ENCODE data around the gene TBC1D3B.

Gene TBC1D3B

DNA sequence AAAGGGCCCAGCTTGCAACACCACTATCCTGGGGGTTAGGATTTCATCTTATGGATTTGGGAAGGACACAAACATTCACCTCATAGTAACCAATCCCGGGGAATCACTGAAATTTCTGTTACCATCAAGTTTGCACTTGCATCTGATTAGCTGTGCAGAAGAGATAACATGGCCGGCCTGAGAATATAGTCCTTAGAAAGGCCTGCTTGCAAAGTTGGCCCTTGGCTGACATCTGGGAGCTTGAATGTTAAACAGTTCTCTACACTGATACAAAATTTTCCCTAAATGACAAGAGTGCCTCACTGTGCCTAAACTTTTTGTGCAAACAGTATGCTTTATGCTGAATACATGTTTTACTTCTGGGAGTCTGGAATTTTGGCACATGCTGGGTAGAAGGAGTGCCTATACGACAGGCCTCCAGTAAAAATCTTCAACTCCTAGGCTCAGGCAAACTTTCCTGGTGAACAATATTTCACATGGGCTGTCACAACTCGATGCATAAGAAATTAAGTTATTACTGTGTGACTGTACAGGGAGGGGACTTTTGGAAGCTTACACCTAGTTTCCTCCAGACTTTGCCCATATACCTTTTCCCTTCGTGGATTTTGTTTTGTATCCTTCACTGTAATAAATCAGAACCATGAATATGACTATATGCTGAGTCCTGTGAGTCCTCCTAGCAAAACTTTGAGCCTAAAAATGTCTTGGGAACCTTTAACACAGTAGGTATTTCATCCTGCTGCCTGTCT is 31.3 kb downstream of the TBC1D3B start:
- Histone ChIP-seq H3K9me2 (replicated peaks; ENCODE audit: control insufficient read depth, low read length) (no peaks in the 10 kb centered on the region), H3K4me3 (ENCODE audit: low read length) (no peak overlapping the region), H3K9me3 (ENCODE audit: control insufficient read depth, insufficient read depth, low read length) (no peaks in the 10 kb centered on the region), H3K27ac (ENCODE audit: low read depth, low read length) (no peak overlapping the region), H4K20me1 (ENCODE audit: control insufficient read depth, insufficient read depth, low read depth, low read length) (no peaks in the 10 kb centered on the region), H3K27me3 (ENCODE audit: control insufficient read depth, low read length) (peaks cover 48% of the 10 kb centered on the region), H3K4me1 (ENCODE audit: control insufficient read depth, low read length) (no peaks in the 10 kb centered on the region), H3K4me2 (ENCODE audit: low read length) (no peak overlapping the region), H3K36me3 (ENCODE audit: control insufficient read depth, low read length) (no peaks in the 10 kb centered on the region), H3K79me2 (ENCODE audit: control insufficient read depth, low read length) (no peaks in the 10 kb centered on the region), H3F3A (ENCODE audit: control insufficient read depth, insufficient read depth) (no peaks in the 10 kb centered on the region)
- TF ChIP-seq, protein P1, sequence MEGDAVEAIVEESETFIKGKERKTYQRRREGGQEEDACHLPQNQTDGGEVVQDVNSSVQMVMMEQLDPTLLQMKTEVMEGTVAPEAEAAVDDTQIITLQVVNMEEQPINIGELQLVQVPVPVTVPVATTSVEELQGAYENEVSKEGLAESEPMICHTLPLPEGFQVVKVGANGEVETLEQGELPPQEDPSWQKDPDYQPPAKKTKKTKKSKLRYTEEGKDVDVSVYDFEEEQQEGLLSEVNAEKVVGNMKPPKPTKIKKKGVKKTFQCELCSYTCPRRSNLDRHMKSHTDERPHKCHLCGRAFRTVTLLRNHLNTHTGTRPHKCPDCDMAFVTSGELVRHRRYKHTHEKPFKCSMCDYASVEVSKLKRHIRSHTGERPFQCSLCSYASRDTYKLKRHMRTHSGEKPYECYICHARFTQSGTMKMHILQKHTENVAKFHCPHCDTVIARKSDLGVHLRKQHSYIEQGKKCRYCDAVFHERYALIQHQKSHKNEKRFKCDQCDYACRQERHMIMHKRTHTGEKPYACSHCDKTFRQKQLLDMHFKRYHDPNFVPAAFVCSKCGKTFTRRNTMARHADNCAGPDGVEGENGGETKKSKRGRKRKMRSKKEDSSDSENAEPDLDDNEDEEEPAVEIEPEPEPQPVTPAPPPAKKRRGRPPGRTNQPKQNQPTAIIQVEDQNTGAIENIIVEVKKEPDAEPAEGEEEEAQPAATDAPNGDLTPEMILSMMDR (IDR thresholded peaks at IDR 0.05; ENCODE audit: low read depth, low read length, poor library complexity, severe bottlenecking), result no peak
- no peak for TF ChIP-seq EZH2phosphoT487 (IDR thresholded peaks at IDR 0.05; ENCODE audit: borderline replicate concordance, low read length)

DNA sequence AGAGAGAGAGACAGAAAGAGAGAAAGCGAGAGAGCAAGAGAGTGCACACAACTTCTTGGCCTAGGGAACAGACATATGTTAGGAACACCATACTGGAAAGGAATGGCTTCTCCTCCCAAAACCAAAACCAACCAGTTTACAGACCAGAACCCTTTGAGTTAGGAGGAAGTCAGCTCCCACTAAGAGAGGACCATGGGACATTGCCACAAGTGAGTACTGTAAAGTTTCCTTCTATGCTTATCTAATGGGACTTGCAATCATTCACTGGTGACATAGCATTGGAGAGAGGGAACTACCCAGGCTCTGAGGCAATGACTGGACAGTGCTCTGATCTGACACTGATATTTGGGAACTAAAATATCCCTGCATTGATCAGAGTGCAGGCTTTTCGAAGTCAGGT is 32.4 kb downstream of the TBC1D3B start:
- no peaks in the 10 kb centered on the region for H3K79me2 ChIP-seq (ENCODE audit: control insufficient read depth, low read length)
- no peaks in the 10 kb centered on the region for H4K20me1 ChIP-seq (ENCODE audit: control insufficient read depth, insufficient read depth, low read depth, low read length)
- no peak for TF ChIP-seq EZH2phosphoT487 (IDR thresholded peaks at IDR 0.05; ENCODE audit: borderline replicate concordance, low read length)
- TF ChIP-seq, protein P1 (IDR thresholded peaks at IDR 0.05; ENCODE audit: low read depth, low read length, poor library complexity, severe bottlenecking), result no peak

GRCh38 chr17:36142806-36143205 is 33.6 kb downstream of the TBC1D3B start:
- Histone ChIP-seq H3K4me3 (ENCODE audit: low read length) (no peak overlapping the region), H3K4me2 (ENCODE audit: low read length) (no peak overlapping the region), H3K27ac (ENCODE audit: low read depth, low read length) (no peak overlapping the region), H3K4me1 (ENCODE audit: control insufficient read depth, low read length) (no peaks in the 10 kb centered on the region), H3K79me2 (ENCODE audit: control insufficient read depth, low read length) (no peaks in the 10 kb centered on the region), H3F3A (ENCODE audit: control insufficient read depth, insufficient read depth) (no peaks in the 10 kb centered on the region), H3K27me3 (ENCODE audit: control insufficient read depth, low read length) (peaks cover 39% of the 10 kb centered on the region), H3K9me2 (replicated peaks; ENCODE audit: control insufficient read depth, low read length) (no peaks in the 10 kb centered on the region), H4K20me1 (ENCODE audit: control insufficient read depth, insufficient read depth, low read depth, low read length) (no peaks in the 10 kb centered on the region), H3K36me3 (ENCODE audit: control insufficient read depth, low read length) (no peaks in the 10 kb centered on the region), H3K9me3 (ENCODE audit: control insufficient read depth, insufficient read depth, low read length) (no peaks in the 10 kb centered on the region)
- TF ChIP-seq EZH2phosphoT487 (IDR thresholded peaks at IDR 0.05; ENCODE audit: borderline replicate concordance, low read length), result no peak
- TF ChIP-seq, protein P1 (IDR thresholded peaks at IDR 0.05; ENCODE audit: low read depth, low read length, poor library complexity, severe bottlenecking), result no peak

More for the DNA sequence above, 32.4 kb downstream of the TBC1D3B start:
- no peak overlapping the region for H3K4me3 ChIP-seq (ENCODE audit: low read length)
- H3K9me3 ChIP-seq (ENCODE audit: control insufficient read depth, insufficient read depth, low read length), result no peaks in the 10 kb centered on the region
- H3K4me1 ChIP-seq (ENCODE audit: control insufficient read depth, low read length), result no peaks in the 10 kb centered on the region
- H3F3A ChIP-seq (ENCODE audit: control insufficient read depth, insufficient read depth), result no peaks in the 10 kb centered on the region
- no peak overlapping the region for H3K27ac ChIP-seq (ENCODE audit: low read depth, low read length)
- H3K36me3 ChIP-seq (ENCODE audit: control insufficient read depth, low read length), result no peaks in the 10 kb centered on the region
- peaks cover 39% of the 10 kb centered on the region for H3K27me3 ChIP-seq (ENCODE audit: control insufficient read depth, low read length)
- H3K9me2 ChIP-seq (replicated peaks; ENCODE audit: control insufficient read depth, low read length), result no peaks in the 10 kb centered on the region
- H3K4me2 ChIP-seq (ENCODE audit: low read length), result no peak overlapping the region

All from DOHH2 (cell line).